Epithelial cell of proximal tubule (primary cell): ENCODE measurements around the gene RNASE3. TPM values are rescaled to one million over a fixed set of nuclear protein-coding genes. Genes with fewer than 3 reads are reported as not detected.

Experiments used
- total RNA-seq: library from RNA; depleted of rRNA; stranded (reverse); fragments of >200 nt; gene quantifications from 2 replicates; pipeline ENCODE4 v1.2.3, GENCODE V29; 2015

The RNASE3 gene
- total RNA-seq, 1 donor from 2014 or later, result not detected

Other genes starting within 250 kb of the RNASE3 start
- not detected in 2 replicates for gene OR6S1, start 249.7 kb upstream of the RNASE3 start, total RNA-seq
- 5.3 and 7.6 TPM in 2 replicates for gene RNASE4, start 206.8 kb upstream of the RNASE3 start, total RNA-seq
- gene ANG, start 202.6 kb upstream of the RNASE3 start, total RNA-seq, result 1.3 and 4.8 TPM in 2 replicates
- not detected in 2 replicates for gene EDDM3A, start 145.5 kb upstream of the RNASE3 start, total RNA-seq
- gene EDDM3B, start 123.0 kb upstream of the RNASE3 start, total RNA-seq, result not detected in 2 replicates
- 0.14 and 0.81 TPM in 2 replicates for gene RNASE6, start 110.1 kb upstream of the RNASE3 start, total RNA-seq
- 0.40 TPM in 1 of 2 replicates, not detected in the other for gene RNASE1, start 88.5 kb upstream of the RNASE3 start, total RNA-seq
- gene RNASE2, start 64.1 kb downstream of the RNASE3 start, total RNA-seq, result not detected in 2 replicates
- gene METTL17, start 98.6 kb downstream of the RNASE3 start, total RNA-seq, result 63.5 and 118 TPM in 2 replicates
- gene SLC39A2, start 107.9 kb downstream of the RNASE3 start, total RNA-seq, result not detected in 2 replicates
- 6.7 and 16.0 TPM in 2 replicates for gene NDRG2, start 133.7 kb downstream of the RNASE3 start, total RNA-seq
- gene TPPP2, start 138.8 kb downstream of the RNASE3 start, total RNA-seq, result not detected in 2 replicates
- gene RNASE13, start 143.4 kb downstream of the RNASE3 start, total RNA-seq, result not detected in 2 replicates
- 0.86 TPM in 1 of 2 replicates, not detected in the other for gene RNASE7, start 151.0 kb downstream of the RNASE3 start, total RNA-seq
- gene RNASE8, start 166.4 kb downstream of the RNASE3 start, total RNA-seq, result not detected in 2 replicates
- gene ARHGEF40, start 178.9 kb downstream of the RNASE3 start, total RNA-seq, result 24.2 and 42.7 TPM in 2 replicates
- 11.2 and 18.6 TPM in 2 replicates for gene ZNF219, start 207.3 kb downstream of the RNASE3 start, total RNA-seq
- gene TMEM253, start 209.7 kb downstream of the RNASE3 start, total RNA-seq, result 0.43 TPM in 1 of 2 replicates, not detected in the other